HCT116 (cell line): ENCODE data around the gene TLR5. TPM values are rescaled to one million over a fixed set of nuclear protein-coding genes. Genes with fewer than 3 reads are reported as not detected.

Experiments used
- ATAC-seq: fragments of 200-7000 bp; cut with Tn5 transposase; 2 replicates; pipeline ENCODE4 v1.9.1; 2020; ENCODE audit warnings: mild to moderate bottlenecking, moderate library complexity
- BruUV-seq: library from RNA; stranded (reverse); fragments of 400-500 nt; replicated peaks from 2 replicates; lab custom pipeline; 2021; lab: Mats Ljungman, UMichigan
- CTCF ChIA-PET: fragments of 300-600 bp; sonication (Branson Sonifier 250); formaldehyde crosslinking; loops from one replicate; lab custom pipeline; 2021; ENCODE audit warnings: antibody characterized with exemption; lab: Charles Lee
- POLR2A ChIA-PET: fragments of 300-600, 350-600 bp; sonication (Branson Sonifier 250); formaldehyde crosslinking; loops from one replicate; lab custom pipeline; 2021; ENCODE audit warnings: antibody characterized with exemption; lab: Charles Lee
- RAD21 ChIA-PET, 2 experiments: fragments of 300-600 bp; sonication (Branson Sonifier 250); formaldehyde crosslinking; loops; one replicate each; lab custom pipeline; 2023; ENCODE audit warnings: low total read pairs in 2 of 2; ENCODE audit not compliant: uncharacterized antibody in 2 of 2, unreplicated experiment in 2 of 2, low non-redundant PET in 1 of 2; lab: Charles Lee
- DNase-seq: peaks from one replicate; pipeline ENCODE4 v3.0.0-alpha.2; 2010; ENCODE audit warnings: low read depth, low spot score
- H2AFZ ChIP-seq: fragments of 200-600 bp; shearing (Covaris generic), sonication (generic); 2 replicates; pipeline ENCODE4 v1.6.1; 2017; ENCODE audit warnings: low read depth, mixed run types, mixed read lengths, antibody characterized with exemption, low read length; ENCODE audit not compliant: poor library complexity, severe bottlenecking
- H3K27ac ChIP-seq: 2 replicates; pipeline ENCODE4 v1.5.1; 2012; ENCODE audit warnings: low read depth, low read length
- H3K27me3 ChIP-seq: fragments of 200-600 bp; sonication (generic); 2 replicates; pipeline ENCODE4 v1.6.1; 2016; ENCODE audit warnings: mixed run types, low read length, mixed read lengths; ENCODE audit not compliant: insufficient read depth
- H3K36me3 ChIP-seq, 2 experiments: fragments of 200-500 bp in 1 of 2; fragments of 200-600 bp in 1 of 2; sonication (Bioruptor generic) in 1 of 2; sonication (generic) in 1 of 2; 2 replicates each; pipeline versions ENCODE4 v1.5.1 to v1.6.1; 2014 to 2016; ENCODE audit warnings: low read length in 2 of 2, inconsistent platforms in 1 of 2, mixed read lengths in 1 of 2, mixed run types in 1 of 2; ENCODE audit not compliant: insufficient read depth in 2 of 2, control insufficient read depth in 1 of 2
- H3K4me1 ChIP-seq, 2 experiments: fragments of 200-600 bp in 1 of 2; sonication (generic) in 1 of 2; 2 replicates each; pipeline versions ENCODE4 v1.5.1 to v1.6.1; 2012 to 2017; ENCODE audit warnings: low read length in 2 of 2, inconsistent platforms in 1 of 2, mild to moderate bottlenecking in 1 of 2, mixed read lengths in 1 of 2, mixed run types in 1 of 2, moderate library complexity in 1 of 2; ENCODE audit not compliant: insufficient read depth in 2 of 2, control insufficient read depth in 1 of 2
- H3K4me2 ChIP-seq: fragments of 200-600 bp; sonication (generic); 2 replicates; pipeline ENCODE4 v1.6.1; 2017; ENCODE audit warnings: mixed run types, low read length, mixed read lengths
- H3K4me3 ChIP-seq, 2 experiments: fragments of 200-600 bp in 1 of 2; sonication (generic) in 1 of 2; replicated peaks in 1 of 2; 2 replicates each; pipeline ENCODE4 v1.5.1; 2011 to 2016; ENCODE audit warnings: low read length in 2 of 2, control low read depth in 1 of 2, low read depth in 1 of 2, mild to moderate bottlenecking in 1 of 2, mixed read lengths in 1 of 2, mixed run types in 1 of 2
- H3K79me2 ChIP-seq: fragments of 200-600 bp; sonication (generic); 2 replicates; pipeline ENCODE4 v1.6.1; 2017; ENCODE audit warnings: mild to moderate bottlenecking, mixed run types, low read length, moderate library complexity, mixed read lengths; ENCODE audit not compliant: insufficient read depth
- H3K9ac ChIP-seq: fragments of 200-600 bp; sonication (generic); 2 replicates; pipeline ENCODE4 v1.6.1; 2016; ENCODE audit warnings: low read length, mixed read lengths
- H3K9me2 ChIP-seq: fragments of 200-600 bp; sonication (generic), shearing (Covaris generic); 2 replicates; pipeline ENCODE4 v1.6.1; 2017; ENCODE audit warnings: mixed run types, mild to moderate bottlenecking, moderate library complexity; ENCODE audit not compliant: insufficient read depth
- H3K9me3 ChIP-seq, 2 experiments: fragments of 200-500 bp in 1 of 2; fragments of 200-600 bp in 1 of 2; sonication (Bioruptor generic) in 1 of 2; sonication (generic) in 1 of 2; 2 replicates each; pipeline ENCODE4 v1.6.1; 2014 to 2017; ENCODE audit warnings: low read length in 2 of 2, mixed read lengths in 2 of 2, inconsistent platforms in 1 of 2, low read depth in 1 of 2, mild to moderate bottlenecking in 1 of 2, mixed run types in 1 of 2, moderate library complexity in 1 of 2; ENCODE audit not compliant: control insufficient read depth in 1 of 2, insufficient read depth in 1 of 2
- H4K20me1 ChIP-seq: fragments of 200-600 bp; sonication (generic), shearing (Covaris generic); 2 replicates; pipeline ENCODE4 v1.6.1; 2017; ENCODE audit warnings: mixed run types, mild to moderate bottlenecking, moderate library complexity; ENCODE audit not compliant: insufficient read depth
- ATF3 ChIP-seq: IDR thresholded peaks from 2 replicates; pipeline ENCODE4 v1.6.1; 2012
- CBX3 ChIP-seq: IDR thresholded peaks from 2 replicates; pipeline ENCODE4 v1.6.1; 2012; ENCODE audit warnings: low read depth
- CTCF ChIP-seq, 3 experiments: fragments of 200-600 bp in 1 of 3; sonication (generic) in 1 of 3; IDR thresholded peaks in 2 of 3; conservative IDR thresholded peaks in 1 of 3; 2 replicates each; pipeline ENCODE4 v1.5.1; 2012 to 2017; ENCODE audit warnings: low read depth in 2 of 3, low read length in 2 of 3, antibody characterized with exemption in 1 of 3, borderline replicate concordance in 1 of 3, control low read depth in 1 of 3, mild to moderate bottlenecking in 1 of 3, mixed read lengths in 1 of 3, mixed run types in 1 of 3, moderate library complexity in 1 of 3; ENCODE audit not compliant: insufficient read depth in 1 of 3
- ELF1 ChIP-seq: IDR thresholded peaks from 2 replicates; pipeline ENCODE4 v1.6.1; 2012; ENCODE audit warnings: low read depth, borderline replicate concordance
- EZH2 ChIP-seq: fragments of 200-600 bp; sonication (generic); IDR thresholded peaks from 2 replicates; pipeline ENCODE4 v1.6.1; 2017; ENCODE audit warnings: antibody characterized with exemption, mixed run types
- EZH2phosphoT487 ChIP-seq: fragments of 200-600 bp; IDR thresholded peaks from 2 replicates; pipeline ENCODE4 v1.6.1; 2018; ENCODE audit warnings: antibody characterized with exemption, borderline replicate concordance
- JUND ChIP-seq: IDR thresholded peaks from 2 replicates; pipeline ENCODE4 v1.6.1; 2012
- POLR2A ChIP-seq: IDR thresholded peaks from 2 replicates; pipeline ENCODE4 v1.7.0; 2011; ENCODE audit warnings: borderline replicate concordance; ENCODE audit not compliant: insufficient read depth, insufficient read length; ENCODE audit errors: extremely low read depth
- POLR2AphosphoS5 ChIP-seq: IDR thresholded peaks from 2 replicates; pipeline ENCODE4 v1.6.1; 2011; ENCODE audit warnings: mild to moderate bottlenecking, low read depth, low read length, moderate library complexity
- REST ChIP-seq: IDR thresholded peaks from 2 replicates; pipeline ENCODE4 v1.6.1; 2012; ENCODE audit warnings: low read depth
- SP1 ChIP-seq: IDR thresholded peaks from 2 replicates; pipeline ENCODE4 v1.6.1; 2012; ENCODE audit warnings: low read depth
- YY1 ChIP-seq: IDR thresholded peaks from 2 replicates; pipeline ENCODE4 v1.6.1; 2011; ENCODE audit warnings: low read length, low read depth, moderate library complexity, mild to moderate bottlenecking; ENCODE audit not compliant: insufficient replicate concordance; ENCODE audit errors: extremely low read depth
- ZBTB33 ChIP-seq: IDR thresholded peaks from 2 replicates; pipeline ENCODE4 v1.6.1; 2011; ENCODE audit warnings: mild to moderate bottlenecking, low read length, moderate library complexity; ENCODE audit not compliant: insufficient replicate concordance; ENCODE audit errors: extremely low read depth
- ZFX ChIP-seq: fragments of 450-650 bp; IDR thresholded peaks from 2 replicates; pipeline ENCODE4 v1.6.1; 2017
- ZNF274 ChIP-seq: fragments of 200-500 bp; sonication (Bioruptor generic); IDR thresholded peaks from 2 replicates; pipeline ENCODE4 v1.6.1; 2014; ENCODE audit warnings: mild to moderate bottlenecking, low read depth, low read length, inconsistent platforms
- intact Hi-C: fragments of 100-400 bp; cut with micrococcal nuclease; formaldehyde crosslinking; loops from 2 replicates; pipeline ENCODE4 v1.10.0; 2022
- total RNA-seq: library from RNA; stranded (reverse); gene quantifications from one replicate; pipeline ENCODE4 v1.2.1, GENCODE V29; 2021; ENCODE audit not compliant: unreplicated experiment

The TLR5 gene
- total RNA-seq, 1 experiment from 2014 or later, result 1.2 TPM

GRCh38 chr1:223083831-223084230 is 59.2 kb downstream of the TLR5 start (continued):
- no peak for TF ChIP-seq REST
- TF ChIP-seq, all 23 proteins: peak for 0

GRCh38 chr1:223082914-223083313 is 60.1 kb downstream of the TLR5 start:
- ATAC-seq (no peak), DNase-seq (no peak)
- H2AFZ ChIP-seq, result no peak overlapping the region
- ChIA-PET RAD21 (no interaction called here), POLR2A (no interaction called here), CTCF (interaction anchor here (1.5 kb wide), 1 partner anchor 289 kb away, joined by 4 read pairs; no protein-coding TSS in a partner anchor)
- H3K36me3 ChIP-seq, result no peaks in the 10 kb centered on the region
- H3K27me3 ChIP-seq, result no peaks in the 10 kb centered on the region
- no TSS peak for BruUV-seq
- no peaks in the 10 kb centered on the region for H4K20me1 ChIP-seq
- intact Hi-C loops, result loop anchor here (5.0 kb wide), 1 partner anchor 599 kb away; no protein-coding TSS in a partner anchor
- no peak overlapping the region for H3K4me3 ChIP-seq
- no peak overlapping the region for H3K4me2 ChIP-seq
- H3K4me1 ChIP-seq, result peaks cover 0 to 5% of the 10 kb centered on the region in 2 experiments; a peak in 2 of 4 replicates
- H3K9me3 ChIP-seq, result no peaks in the 10 kb centered on the region
- no peaks in the 10 kb centered on the region for H3K79me2 ChIP-seq
- no peak overlapping the region for H3K27ac ChIP-seq
- H3K9ac ChIP-seq, result no peak overlapping the region
- no peaks in the 10 kb centered on the region for H3K9me2 ChIP-seq
- TF ChIP-seq ATF3 (no peak), POLR2A (no peak), JUND (no peak), EZH2phosphoT487 (no peak), YY1 (no peak), ELF1 (no peak), ZNF274 (no peak), CBX3 (no peak), SP1 (no peak), EZH2 (no peak), CTCF (IDR thresholded peaks at IDR 0.05 in 2 of 3, conservative IDR thresholded peaks at IDR 0.05 in 1 of 3; ENCODE audit: borderline replicate concordance in 1 of 3, insufficient read depth in 1 of 3, low read depth in 2 of 3, low read length in 2 of 3) (no peak), POLR2AphosphoS5 (no peak), ZFX (no peak), ZBTB33 (no peak)
